ENCODE results near the gene LBP. TPM values are rescaled to one million over a fixed set of nuclear protein-coding genes. Genes with fewer than 3 reads are reported as not detected.
"Not testable (repeated sequence)": the region's sequence is repeated elsewhere in the genome, so short reads cannot be mapped to it uniquely, and the experiment has no call there.

Gene LBP, protein sequence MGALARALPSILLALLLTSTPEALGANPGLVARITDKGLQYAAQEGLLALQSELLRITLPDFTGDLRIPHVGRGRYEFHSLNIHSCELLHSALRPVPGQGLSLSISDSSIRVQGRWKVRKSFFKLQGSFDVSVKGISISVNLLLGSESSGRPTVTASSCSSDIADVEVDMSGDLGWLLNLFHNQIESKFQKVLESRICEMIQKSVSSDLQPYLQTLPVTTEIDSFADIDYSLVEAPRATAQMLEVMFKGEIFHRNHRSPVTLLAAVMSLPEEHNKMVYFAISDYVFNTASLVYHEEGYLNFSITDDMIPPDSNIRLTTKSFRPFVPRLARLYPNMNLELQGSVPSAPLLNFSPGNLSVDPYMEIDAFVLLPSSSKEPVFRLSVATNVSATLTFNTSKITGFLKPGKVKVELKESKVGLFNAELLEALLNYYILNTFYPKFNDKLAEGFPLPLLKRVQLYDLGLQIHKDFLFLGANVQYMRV
- not detected for total RNA-seq

DNA sequence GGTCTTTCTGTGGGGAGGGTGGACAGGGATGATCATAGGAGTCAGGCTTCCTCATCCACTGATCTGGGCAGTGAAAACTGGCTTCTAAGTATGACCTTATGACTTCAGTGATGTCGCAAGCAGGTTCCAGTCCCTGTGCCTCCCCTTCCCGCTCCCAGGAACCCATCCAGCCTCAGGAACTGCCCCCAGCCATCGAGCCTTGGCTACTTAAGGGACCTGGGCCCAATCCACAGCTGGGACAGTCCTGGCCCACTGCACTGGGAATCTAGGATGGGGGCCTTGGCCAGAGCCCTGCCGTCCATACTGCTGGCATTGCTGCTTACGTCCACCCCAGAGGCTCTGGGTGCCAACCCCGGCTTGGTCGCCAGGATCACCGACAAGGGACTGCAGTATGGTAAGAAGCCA, at the start of gene LBP:
Gene LBP (plus strand): TSS at position 236 of the 405 bp plus-strand sequence. CDS start 35 bp downstream, at position 271.
- POLR2A ChIA-PET, result no interaction called here
- CTCF ChIA-PET, result no interaction called here

DNA sequence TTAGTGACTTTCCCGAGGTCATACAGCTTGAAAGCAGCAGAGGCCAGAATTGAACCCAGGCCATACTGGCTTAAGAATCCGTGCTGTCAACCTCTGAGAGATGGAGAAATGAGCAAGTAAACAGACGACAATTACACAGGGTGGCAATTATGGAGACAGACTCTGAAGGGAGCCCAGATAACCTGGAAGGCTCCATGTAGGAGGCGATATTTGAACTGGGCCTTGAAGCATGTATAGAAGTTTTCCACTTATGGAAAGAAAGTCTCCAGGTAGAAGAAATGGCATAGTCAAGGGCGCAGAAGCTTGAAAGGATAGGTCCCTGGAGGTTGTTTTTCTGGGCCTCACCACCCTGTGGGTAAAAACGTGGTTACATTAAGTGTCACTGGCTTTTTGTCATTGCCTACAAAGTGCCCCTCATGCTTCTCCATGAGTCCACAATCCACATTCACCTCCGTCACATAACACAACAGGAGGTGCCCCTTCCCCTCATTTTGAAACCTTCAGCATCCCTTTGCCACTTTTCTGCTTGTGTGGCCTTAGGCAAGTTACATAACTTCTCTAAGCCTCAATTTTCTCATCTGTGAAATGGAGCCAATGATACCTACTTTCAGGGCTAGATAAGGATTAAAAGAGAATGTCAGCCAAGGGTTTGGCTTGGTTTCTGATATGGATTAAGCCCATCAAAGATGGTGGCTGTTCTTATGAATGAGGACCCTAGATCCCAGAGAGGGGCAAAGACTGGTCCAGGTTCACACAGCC, 48.2 kb upstream of the LBP start:
- POLR2A ChIA-PET, result no interaction called here
- CTCF ChIA-PET, result no interaction called here

DNA sequence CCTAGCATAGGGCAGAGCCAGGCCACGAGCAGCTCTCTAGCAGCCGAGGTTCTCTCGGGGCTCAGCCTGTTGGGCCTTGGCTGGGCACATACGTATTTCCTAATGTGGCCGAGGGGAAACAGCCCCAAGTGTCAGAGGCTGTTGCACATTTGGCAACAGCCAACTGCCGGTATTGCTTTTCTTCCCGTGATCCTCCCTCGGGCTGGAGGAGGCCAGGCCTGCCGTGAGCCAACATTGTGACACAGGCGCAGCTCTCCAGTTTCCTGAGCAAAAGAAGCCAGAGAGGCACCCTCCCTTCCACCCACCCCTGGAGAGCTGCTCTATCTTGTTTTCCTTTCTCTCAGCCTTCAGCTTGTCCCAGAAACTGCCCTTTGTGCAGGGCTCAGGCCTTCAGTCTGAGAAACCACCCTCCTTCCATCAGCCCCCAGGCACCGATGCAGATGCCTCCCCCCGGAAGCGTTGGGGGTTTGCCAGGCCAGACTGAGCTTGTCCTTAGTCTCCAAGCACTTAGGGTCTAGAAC, 47.5 kb upstream of the LBP start:
- POLR2A ChIA-PET, result no interaction called here
- CTCF ChIA-PET, result no interaction called here

DNA sequence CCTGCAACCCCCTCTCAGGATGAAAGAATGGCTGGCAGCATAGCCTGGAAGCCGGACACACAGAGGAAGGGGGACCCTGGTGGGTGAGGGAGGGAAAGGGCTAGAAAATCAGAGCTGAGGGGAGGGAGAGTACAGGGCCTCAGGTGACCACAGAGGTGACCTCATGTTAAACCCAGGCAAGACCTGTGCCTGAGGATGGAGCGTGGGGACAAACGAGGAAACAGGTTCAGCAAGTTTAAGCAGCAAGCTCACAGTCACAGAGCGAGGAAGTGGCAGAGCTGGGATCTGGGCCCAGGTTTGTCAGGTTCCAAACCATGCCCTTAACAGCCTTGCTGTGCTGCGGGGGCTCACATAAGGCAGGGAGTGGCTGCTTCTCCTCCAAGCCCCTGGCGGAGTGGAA, 46.3 kb upstream of the LBP start:
- POLR2A ChIA-PET, result no interaction called here
- CTCF ChIA-PET, result interaction anchor here (1.7 kb wide), 1 partner anchor 9 kb away, joined by 3 read pairs; no protein-coding TSS in a partner anchor

GRCh38 chr20:38300438-38300837, 45.8 kb upstream of the LBP start:
- POLR2A ChIA-PET, result no interaction called here
- CTCF ChIA-PET, result interaction anchor here (0.6 to 1.7 kb wide), 2 partner anchors 10 to 775 kb away, joined by 3 to 6 read pairs; no protein-coding TSS in a partner anchor

GRCh38 chr20:38301309-38301708, 45.0 kb upstream of the LBP start:
- ChIA-PET POLR2A (no interaction called here), CTCF (no interaction called here)

- ChIA-PET CTCF (no interaction called here), POLR2A (no interaction called here)
Measured at GRCh38 chr20:38302786-38303185, 43.5 kb upstream of the LBP start.

GRCh38 chr20:38303908-38304379, 42.3 kb upstream of the LBP start, which contains the start of gene BPI:
Gene BPI (plus strand): TSS chr20:38304156. CDS start chr20:38304224, 68 bp downstream.
- ChIA-PET CTCF (no interaction called here), POLR2A (no interaction called here)

DNA sequence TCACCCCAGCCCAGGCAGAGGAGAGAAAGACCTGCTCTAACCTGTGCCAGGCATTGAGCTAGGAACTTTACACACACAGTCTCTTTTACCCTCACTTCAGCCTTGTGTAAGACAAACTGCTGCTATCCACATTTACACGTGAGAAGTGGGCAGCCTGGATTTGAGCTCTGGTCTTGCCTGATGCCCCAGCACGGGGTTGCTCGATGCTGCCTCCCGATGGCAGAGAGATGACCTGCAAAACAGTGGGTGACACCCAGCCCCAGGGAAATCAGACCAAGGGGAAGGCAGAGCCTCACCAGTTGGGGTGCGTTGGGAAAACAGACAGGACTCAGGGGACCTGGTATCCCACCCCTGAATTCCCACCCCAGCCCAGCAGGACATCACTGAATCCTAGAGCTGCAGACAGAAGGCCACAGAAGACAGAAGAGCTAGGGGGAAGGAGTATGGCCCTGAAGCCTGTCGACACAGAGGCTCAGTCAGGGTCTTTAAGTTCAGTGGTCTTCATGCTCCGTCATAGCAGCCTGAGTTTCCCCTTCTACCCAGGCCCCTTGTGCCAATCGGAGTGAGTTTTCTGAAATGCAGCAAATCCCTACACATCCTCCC, 41.3 kb upstream of the LBP start:
- POLR2A ChIA-PET, result interaction anchor here (0.6 kb wide), 1 partner anchor 130 kb away, joined by 3 read pairs; no protein-coding TSS in a partner anchor
- CTCF ChIA-PET, result no interaction called here

- ChIA-PET CTCF (no interaction called here), POLR2A (interaction anchor here (0.6 kb wide), 1 partner anchor 130 kb away, joined by 3 read pairs; no protein-coding TSS in a partner anchor)
Measured at GRCh38 chr20:38305541-38305940, 40.7 kb upstream of the LBP start.

DNA sequence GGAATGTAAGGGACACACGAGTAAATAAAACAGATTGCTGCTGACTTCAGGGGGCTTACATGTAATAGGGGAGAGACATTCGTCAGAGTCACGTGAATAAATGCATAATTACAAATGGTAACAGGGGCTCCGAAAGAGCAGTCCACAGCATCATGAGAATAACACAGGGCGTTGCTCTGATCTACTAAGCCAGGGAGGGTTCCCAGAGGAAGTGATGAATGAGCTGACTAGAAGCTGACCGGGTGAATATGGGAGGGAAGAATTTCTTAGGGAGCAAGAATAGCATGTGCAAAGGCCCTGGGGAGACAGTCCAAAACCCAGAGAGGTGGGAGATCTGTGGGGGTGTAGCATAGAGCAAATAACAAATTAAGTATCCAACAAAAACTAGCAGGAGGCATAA, 39.9 kb upstream of the LBP start:
- ChIA-PET POLR2A (no interaction called here), CTCF (no interaction called here)

- ChIA-PET CTCF (no interaction called here), POLR2A (interaction anchor here (0.5 kb wide), 1 partner anchor 11 kb away, joined by 9 read pairs; no protein-coding TSS in a partner anchor)
Measured at GRCh38 chr20:38307371-38308046, 38.8 kb upstream of the LBP start.

- CTCF ChIA-PET, result interaction anchor here (0.7 kb wide), 1 partner anchor 28 kb away, joined by 3 read pairs; no protein-coding TSS in a partner anchor
- POLR2A ChIA-PET, result interaction anchor here (0.5 kb wide), 1 partner anchor 11 kb away, joined by 9 read pairs; no protein-coding TSS in a partner anchor
Measured at GRCh38 chr20:38308047-38308438, 38.2 kb upstream of the LBP start.

- POLR2A ChIA-PET, result no interaction called here
- CTCF ChIA-PET, result interaction anchor here (0.7 kb wide), 1 partner anchor 28 kb away, joined by 3 read pairs; no protein-coding TSS in a partner anchor
Measured at GRCh38 chr20:38308447-38308846, 37.8 kb upstream of the LBP start.

DNA sequence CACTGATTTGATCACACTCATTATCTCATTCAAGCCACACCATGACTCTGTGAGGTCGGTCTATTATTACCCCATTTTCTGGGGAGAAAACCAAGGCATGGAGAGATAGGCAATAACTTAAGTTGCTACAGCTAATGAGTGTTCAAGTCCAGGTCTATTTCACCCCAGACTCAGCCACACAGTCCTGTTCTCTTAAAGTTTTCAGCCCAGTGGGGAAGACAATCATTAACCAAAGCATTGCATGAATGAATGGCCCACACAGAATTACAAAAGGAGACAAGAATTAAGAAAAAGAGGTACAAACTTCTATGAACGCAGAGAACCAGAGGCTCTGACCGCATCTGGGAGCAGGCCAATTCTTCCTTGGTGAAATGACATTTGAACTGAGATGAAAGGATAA, 35.2 kb upstream of the LBP start:
- ChIA-PET POLR2A (no interaction called here), CTCF (no interaction called here)

DNA sequence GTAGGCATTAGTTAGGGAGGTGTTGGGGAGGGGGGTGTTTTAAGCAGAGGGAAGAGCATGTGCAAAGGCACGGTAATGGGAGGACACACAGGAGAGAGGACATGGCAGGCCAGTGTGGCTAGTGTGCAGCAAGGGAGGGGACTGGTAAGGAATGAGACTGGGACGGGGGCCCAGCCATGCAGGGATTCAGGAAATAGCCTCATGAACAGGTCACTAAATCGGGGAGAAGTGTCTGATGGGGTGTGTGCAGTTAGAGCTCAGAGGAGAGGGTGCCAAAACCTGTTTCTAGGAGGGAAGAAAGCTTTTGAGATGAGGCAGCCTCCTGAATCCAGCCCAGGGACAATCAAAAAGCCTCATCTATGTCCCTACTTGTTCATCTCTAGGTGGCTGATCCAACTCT, 34.8 kb upstream of the LBP start:
- CTCF ChIA-PET, result no interaction called here
- POLR2A ChIA-PET, result no interaction called here

- CTCF ChIA-PET, result no interaction called here
- POLR2A ChIA-PET, result no interaction called here
Measured at GRCh38 chr20:38313676-38314075, 32.6 kb upstream of the LBP start.

- POLR2A ChIA-PET, CTCF ChIA-PET: not testable (repeated sequence)
Measured at GRCh38 chr20:38314350-38314749, 31.9 kb upstream of the LBP start.

- CTCF ChIA-PET, result no interaction called here
Measured at GRCh38 chr20:38315290-38315966, 30.9 kb upstream of the LBP start.

More at GRCh38 chr20:38315290-38315966, 30.9 kb upstream of the LBP start:
- POLR2A ChIA-PET, result no interaction called here
